ENCODE measurements around the gene AOPEP. TPM values are rescaled to one million over a fixed set of nuclear protein-coding genes. Genes with fewer than 3 reads are reported as not detected.
A peak's percentile ranks its signal among the peaks of the same experiment; 100 is the strongest.

Gene AOPEP
- total and polyA plus RNA-seq, 4 donors, result 29.0 to 121 (median 60.0) TPM

- ATAC-seq (ENCODE audit: insufficient read depth, low FRiP score) (no peak), DNase-seq (no peak)
- H3K9ac ChIP-seq (ENCODE audit: insufficient read depth in 1 of 2, low read length in 2 of 2), result peak overlapping the region in 1 of 2 donors; percentile 74
- 34 to 66% methylated on average over 5 of the region's 5 CpGs for WGBS, 2 donors
- no peak overlapping the region for H3K4me3 ChIP-seq
- H3K36me3 ChIP-seq (ENCODE audit: control insufficient read depth in 4 of 4, insufficient read depth in 4 of 4, low read length in 4 of 4), result peaks cover 4 to 11% (median 6%) of the 10 kb centered on the region in 4 donors
- TF ChIP-seq CTCF (IDR thresholded peaks at IDR 0.05; ENCODE audit: control extremely low read depth, extremely low read depth), result no peak
- peak overlapping the region; percentile 90 to 98 for H3K27ac ChIP-seq (ENCODE audit: low read depth in 1 of 2, low read length in 1 of 2)
- peaks cover 0 to 45% (median 17%) of the 10 kb centered on the region in 5 donors for H3K4me1 ChIP-seq (ENCODE audit: control insufficient read depth in 5 of 5, insufficient read depth in 5 of 5, low read length in 5 of 5)
- no peaks in the 10 kb centered on the region for H3K9me3 ChIP-seq (ENCODE audit: control insufficient read depth in 4 of 4, insufficient read depth in 3 of 4, low read length in 3 of 4)
- H3K27me3 ChIP-seq (ENCODE audit: control insufficient read depth in 3 of 3, insufficient read depth in 3 of 3, low read length in 2 of 3), result peaks cover 0 to 2% (median 0%) of the 10 kb centered on the region in 3 donors
Measured at GRCh38 chr9:95007226-95007869, 280.8 kb downstream of the AOPEP start.

GRCh38 chr9:95008151-95008771 lies 281.8 kb downstream of the AOPEP start:
- TF ChIP-seq CTCF (IDR thresholded peaks at IDR 0.05; ENCODE audit: control extremely low read depth, extremely low read depth), result no peak
- Histone ChIP-seq H3K27ac (ENCODE audit: low read depth in 1 of 2, low read length in 1 of 2) (peak overlapping the region; percentile 87 to 98), H3K27me3 (ENCODE audit: control insufficient read depth in 3 of 3, insufficient read depth in 3 of 3, low read length in 2 of 3) (peaks cover 0 to 2% (median 0%) of the 10 kb centered on the region in 3 donors), H3K9me3 (ENCODE audit: control insufficient read depth in 4 of 4, insufficient read depth in 3 of 4, low read length in 3 of 4) (no peaks in the 10 kb centered on the region), H3K4me1 (ENCODE audit: control insufficient read depth in 5 of 5, insufficient read depth in 5 of 5, low read length in 5 of 5) (peaks cover 0 to 36% (median 9%) of the 10 kb centered on the region in 5 donors), H3K4me3 (no peak overlapping the region), H3K9ac (ENCODE audit: insufficient read depth in 1 of 2, low read length in 2 of 2) (peak overlapping the region; percentile 14 to 26), H3K36me3 (ENCODE audit: control insufficient read depth in 4 of 4, insufficient read depth in 4 of 4, low read length in 4 of 4) (peaks cover 4 to 11% (median 7%) of the 10 kb centered on the region in 4 donors)
- ATAC-seq (ENCODE audit: insufficient read depth, low FRiP score) (peak; percentile 58), DNase-seq (peak in 2 of 3 donors; percentile 59 to 68)
- WGBS, 2 donors, result 46 to 68% methylated on average over 15 of the region's 15 CpGs

- 88 to 93% methylated on average over 5 of the region's 5 CpGs for WGBS, 2 donors
- no peak for DNase-seq
- Histone ChIP-seq H3K9me3 (ENCODE audit: control insufficient read depth in 4 of 4, insufficient read depth in 3 of 4, low read length in 3 of 4) (no peaks in the 10 kb centered on the region), H3K27me3 (ENCODE audit: control insufficient read depth in 3 of 3, insufficient read depth in 3 of 3, low read length in 2 of 3) (peaks cover 0 to 2% (median 0%) of the 10 kb centered on the region in 3 donors), H3K9ac (ENCODE audit: insufficient read depth in 1 of 2, low read length in 2 of 2) (no peak overlapping the region), H3K4me3 (no peak overlapping the region), H3K36me3 (ENCODE audit: control insufficient read depth in 4 of 4, insufficient read depth in 4 of 4, low read length in 4 of 4) (peaks cover 4 to 11% (median 7%) of the 10 kb centered on the region in 4 donors), H3K4me1 (ENCODE audit: control insufficient read depth in 5 of 5, insufficient read depth in 5 of 5, low read length in 5 of 5) (peaks cover 0 to 29% (median 8%) of the 10 kb centered on the region in 5 donors), H3K27ac (ENCODE audit: low read depth in 1 of 2, low read length in 1 of 2) (peak overlapping the region in 1 of 2 donors; percentile 72)
- TF ChIP-seq CTCF (IDR thresholded peaks at IDR 0.05; ENCODE audit: control extremely low read depth, extremely low read depth), result no peak
- no peak for ATAC-seq (ENCODE audit: insufficient read depth, low FRiP score)
Measured at GRCh38 chr9:95009459-95009858, 283.0 kb downstream of the AOPEP start.
